GM21381 (cell line): ENCODE measurements around the gene DLG4.
"Not testable (repeated sequence)": the region's sequence is repeated elsewhere in the genome, so short reads cannot be mapped to it uniquely, and the experiment has no call there.

Experiments used
- ATAC-seq: cut with Tn5 transposase; IDR thresholded peaks from one replicate; pipeline ENCODE4 v1.9.1; 2021; ENCODE audit warnings: mild to moderate bottlenecking, moderate library complexity; ENCODE audit not compliant: unreplicated experiment

DLG4 gene

DNA sequence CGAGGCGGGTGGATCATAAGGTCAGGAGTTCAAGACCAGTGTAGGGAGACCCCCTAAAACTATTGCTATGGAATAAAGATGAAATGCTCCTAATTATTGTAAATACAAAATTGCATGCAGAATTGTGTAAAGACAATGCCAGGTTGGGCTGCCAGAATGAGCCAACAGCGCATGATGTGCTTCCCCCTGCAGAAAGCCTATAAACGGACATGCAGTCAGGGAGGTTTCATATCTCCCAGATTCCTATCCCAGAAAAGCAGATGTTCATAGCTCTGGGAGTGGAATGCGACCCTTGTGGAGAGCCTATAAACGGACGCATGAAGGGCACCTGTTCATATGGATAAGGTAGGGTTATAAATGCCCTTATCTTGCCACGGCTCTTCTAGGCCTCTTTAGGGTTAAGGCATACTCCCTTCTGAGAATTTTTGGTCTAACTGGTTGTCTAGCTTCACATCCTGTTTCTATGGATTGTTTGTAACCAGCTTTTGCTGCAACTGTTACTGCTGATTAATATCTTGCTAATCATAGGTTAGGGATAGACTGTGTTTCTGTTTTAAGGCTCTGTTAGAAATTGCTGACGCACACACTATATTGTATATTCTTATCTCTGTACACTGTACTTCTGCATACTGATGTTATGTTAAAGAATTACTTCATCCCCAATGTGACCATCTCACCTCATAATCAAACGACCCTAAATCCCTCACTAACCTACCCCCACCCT is 50.6 kb downstream of the DLG4 start:
- ATAC-seq, result not testable (repeated sequence)

DNA sequence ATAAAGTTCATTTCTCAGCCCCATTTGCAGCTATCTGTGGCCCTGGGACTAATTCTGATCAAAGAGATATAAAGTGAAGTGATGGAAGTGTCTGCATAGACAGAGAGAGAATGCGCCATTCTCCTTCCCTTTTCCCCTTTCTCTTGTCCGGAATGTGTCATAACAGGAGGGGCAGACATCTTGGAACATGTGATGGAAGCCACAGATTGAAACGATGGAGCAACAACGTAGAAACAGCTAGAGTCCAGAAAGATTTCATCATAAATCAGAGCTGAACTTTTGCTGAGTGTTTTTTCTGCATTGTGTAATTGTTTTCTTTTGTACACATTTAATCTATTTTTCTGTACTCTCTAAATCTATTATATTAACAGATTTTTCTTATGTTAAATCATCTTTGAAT is 51.8 kb downstream of the DLG4 start:
- no peak for ATAC-seq

DNA sequence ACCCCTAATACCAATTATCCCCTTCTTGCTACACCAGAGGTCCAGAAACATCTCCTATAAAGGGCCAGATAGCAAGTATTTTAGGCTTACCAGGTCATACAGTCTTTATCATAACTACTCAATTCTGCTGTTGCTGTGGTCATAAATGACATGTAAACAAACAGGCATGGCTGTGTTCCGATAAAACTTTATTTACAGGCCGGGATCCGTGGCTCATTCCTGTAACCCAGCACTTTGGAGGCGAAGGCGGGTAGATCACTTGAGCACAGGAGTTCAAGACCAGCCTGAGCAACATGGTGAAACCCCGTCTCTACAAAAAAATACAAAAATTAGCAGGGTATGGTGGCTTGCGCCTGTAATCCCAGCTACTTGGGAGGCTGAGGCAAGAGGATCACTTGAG is 52.8 kb downstream of the DLG4 start:
- no peak for ATAC-seq

DNA sequence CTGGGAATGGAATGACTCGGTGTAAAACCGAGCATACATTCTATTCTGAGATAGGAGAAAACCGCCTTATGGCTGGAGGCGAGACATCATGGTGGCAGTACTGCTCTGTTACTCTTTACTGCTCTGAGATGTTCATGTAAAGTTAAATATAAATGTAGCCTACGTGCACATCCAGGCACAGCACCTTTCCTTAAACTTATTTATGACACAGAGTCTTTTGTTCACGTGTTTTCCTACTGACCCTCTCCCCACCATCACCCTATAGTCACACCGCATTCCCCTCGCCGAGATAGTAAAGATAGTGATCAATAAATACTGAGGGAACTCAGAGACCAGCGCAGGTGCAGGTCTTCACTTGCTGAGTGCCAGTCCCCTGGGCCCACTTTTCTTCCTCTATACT is 60.1 kb downstream of the DLG4 start:
- ATAC-seq, result not testable (repeated sequence)

DNA sequence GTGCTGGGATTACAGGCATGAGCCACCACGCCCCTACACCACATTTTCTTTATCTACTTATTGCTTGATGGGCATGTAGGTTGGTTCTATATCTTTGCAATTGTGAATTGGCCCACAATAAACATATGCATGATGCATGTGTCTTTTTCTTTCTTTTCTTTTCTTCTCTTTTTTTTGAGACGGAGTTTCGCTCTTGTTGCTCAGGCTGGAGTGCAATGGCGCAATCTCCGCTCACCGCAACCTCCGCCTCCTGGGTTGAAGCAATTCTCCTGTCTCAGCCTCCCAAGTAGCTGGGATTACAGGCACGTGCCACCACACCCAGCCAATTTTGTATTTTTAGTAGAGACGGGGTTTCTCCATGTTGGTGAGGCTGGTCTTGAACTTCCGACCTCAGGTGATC is 61.2 kb downstream of the DLG4 start:
- ATAC-seq, result not testable (repeated sequence)

DNA sequence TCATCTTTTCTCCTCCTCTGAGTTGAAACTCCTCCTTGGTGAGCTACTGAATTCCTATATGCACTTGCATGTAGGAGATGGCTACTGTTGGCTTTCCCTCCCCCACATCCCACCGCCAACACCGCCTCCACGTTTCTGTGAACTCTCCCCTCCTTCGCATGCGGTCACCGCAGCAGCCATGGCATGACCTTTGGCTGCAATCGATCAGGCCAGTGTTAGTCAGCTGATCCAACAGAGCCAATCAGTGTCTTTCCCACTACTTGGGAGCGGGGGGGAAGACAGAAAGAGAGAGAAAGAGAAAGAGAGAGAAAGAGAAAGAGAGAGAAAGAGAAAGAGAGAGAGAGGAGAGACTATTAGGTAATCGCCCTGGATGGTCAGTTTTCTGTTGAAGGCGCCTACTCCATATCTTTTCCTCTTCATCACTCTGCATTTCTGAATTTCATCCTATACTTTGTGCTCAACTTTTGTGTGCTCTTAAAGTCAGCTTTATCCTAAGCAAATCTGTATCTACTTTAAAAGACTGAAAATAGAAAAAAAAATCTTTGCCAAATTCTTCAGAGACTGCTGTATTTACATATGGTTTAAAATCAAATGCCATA is 63.2 kb downstream of the DLG4 start:
- no peak for ATAC-seq

DNA sequence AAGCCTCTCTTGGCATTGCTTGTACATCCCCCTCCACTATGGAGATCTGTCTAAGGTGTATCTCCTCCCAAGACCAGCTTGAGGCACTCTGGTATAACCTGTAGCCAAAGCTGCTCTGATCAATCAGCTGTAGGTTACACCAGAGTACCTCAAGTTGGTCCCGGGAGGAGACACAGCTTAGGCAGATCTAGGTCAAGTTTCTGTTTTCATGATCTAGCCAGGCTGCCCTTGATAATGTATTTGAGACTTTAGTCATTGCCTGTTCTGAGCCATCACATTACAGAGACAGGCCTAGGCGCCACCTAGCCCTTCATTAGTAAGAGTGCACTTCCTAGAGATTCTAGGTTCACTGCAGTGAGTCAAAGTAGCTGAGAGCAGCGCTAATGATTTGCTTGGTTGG is 71.9 kb downstream of the DLG4 start:
- ATAC-seq, result no peak

DNA sequence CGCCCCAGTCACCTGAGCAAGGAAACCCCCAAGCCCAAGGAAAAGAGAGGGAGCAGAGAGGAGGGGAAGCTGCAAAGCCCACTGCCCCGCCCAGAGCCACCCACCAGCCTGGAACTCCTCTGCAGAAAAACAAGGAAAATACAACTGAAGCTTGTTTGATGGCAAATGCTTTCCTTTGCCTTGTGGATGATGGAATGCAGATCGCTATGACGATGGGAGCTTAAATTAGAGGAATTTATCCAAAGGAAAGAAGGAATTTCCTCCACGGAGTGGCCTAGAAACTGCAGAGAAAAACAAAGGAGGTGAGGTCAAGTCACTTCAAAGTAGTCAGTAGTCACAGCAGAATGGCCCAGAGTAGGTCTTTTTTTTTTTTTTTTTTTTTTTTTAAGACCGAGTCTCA is 73.5 kb downstream of the DLG4 start:
- no peak for ATAC-seq

DNA sequence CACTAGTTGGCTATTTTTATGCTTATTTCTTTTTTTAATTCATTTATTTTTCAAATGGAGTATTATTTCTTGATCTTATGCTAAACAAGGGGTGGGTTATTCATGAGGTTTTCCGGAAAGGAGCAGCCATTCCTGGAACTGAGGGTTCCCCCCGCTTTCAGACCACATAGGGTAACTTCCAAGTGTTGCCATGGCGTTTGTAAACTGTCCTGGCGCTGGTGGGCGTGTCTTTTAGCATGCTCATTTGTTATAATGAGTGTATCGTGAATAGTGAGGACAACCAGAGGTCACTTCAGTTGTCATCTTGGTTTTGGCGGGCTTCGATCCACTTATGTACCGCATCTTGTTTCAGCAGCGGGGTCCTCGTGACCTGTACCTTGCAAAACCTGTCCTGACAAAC is 75.4 kb downstream of the DLG4 start:
- no peak for ATAC-seq

DNA sequence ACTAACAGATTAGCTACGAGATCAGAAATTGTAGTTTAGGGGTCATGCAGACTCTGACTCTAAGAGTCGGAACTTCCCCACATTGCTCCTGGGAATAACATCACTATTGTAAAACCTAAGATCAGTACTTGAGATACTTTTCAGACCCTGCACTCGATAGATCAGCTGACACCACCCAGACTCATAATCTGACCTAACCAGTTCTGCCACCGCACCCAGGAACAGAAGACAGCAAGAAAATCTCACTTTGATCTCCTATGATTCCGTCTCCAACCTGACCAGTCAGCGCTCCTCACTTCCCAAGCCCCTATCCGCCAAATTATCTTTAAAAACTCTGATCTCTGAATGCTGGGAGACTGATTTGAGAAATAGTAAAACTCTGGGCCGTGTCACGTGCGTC is 77.8 kb downstream of the DLG4 start:
- ATAC-seq, result no peak

DNA sequence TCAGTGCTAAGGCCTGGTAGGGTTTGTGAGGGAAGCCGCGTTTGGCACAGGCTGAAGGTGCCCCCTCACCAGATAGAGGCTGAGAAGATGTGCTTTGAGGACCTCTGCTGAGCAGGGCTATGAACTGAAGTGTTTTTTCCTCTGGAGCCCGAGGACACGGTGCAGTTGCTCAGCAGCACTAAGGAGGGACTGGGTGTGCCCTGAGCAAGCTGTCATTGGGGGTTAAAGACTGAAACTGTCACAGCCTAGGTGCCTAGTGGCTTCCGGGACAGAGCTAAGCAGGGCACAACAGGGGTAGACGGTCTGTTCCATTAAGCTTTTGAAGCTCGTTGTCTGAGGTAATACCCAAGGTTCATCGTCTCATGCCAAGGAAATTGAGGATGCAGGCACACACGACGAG is 80.2 kb downstream of the DLG4 start:
- no peak for ATAC-seq

DNA sequence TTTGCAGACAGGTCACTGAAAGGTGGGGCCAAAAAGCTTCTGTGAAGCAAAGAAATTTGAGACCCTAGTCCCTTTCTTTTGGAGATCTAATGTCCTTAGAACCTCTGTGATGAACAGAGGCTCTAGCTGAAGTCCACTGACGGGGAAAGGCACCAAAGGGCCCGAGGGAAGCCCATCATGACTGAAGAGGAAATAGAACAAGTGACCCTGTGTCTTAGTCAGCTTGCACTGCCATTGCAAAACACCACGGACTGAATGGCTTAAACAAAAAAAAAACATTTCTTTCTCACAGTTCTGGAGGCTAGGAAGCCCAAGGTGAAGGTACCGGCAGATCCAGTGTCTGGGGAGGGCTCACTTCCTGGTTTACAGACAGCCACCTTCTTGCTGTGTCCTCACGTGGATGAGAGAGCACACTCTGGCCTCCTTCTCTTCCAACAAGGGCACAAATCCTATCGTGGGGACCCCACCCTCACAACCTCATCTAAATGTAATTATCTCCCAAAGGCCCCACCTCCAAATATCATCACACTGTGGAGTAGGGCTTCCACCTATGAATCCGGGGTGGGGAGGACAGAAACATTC is 80.7 kb downstream of the DLG4 start:
- no peak for ATAC-seq

DNA sequence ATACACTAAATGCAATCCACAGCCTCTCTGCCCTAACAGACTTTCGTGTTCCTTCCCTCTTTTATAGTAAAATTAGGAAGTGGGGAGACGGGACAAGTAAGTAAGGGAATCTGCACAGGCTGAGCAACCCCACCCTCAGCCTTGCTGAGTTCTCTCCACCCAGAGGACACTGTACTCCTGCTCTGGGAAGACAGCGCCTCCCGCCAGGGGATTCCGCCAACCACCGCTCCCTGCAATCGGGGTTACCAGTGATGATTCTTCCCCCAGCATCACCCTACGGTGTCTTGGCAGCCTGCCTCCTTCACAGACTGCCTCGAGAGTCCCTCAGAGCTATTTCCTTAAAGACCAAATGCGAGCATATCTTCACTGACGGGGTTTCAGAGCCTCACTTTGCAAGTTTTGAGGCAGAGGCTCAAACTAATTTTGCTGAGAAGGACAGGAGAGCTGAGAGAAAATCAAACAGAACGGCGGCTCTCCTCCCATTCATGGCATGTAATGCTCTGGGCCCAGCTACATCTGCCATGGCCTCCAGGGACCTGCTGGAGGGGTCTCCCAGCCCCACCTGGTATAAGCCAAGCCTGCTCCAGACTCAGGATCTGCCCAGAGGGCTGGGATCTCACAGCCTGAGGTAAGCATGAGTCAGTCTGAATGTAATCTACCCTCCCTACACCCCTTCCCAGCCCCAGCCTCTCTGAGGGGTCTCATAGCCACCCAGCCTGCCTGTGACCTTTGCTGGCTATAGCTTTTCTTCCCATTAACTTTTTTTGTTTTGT is 82.3 kb downstream of the DLG4 start:
- ATAC-seq, result no peak
